Stimulated activated CD4-positive, alpha-beta T cell treated with anti-CD3 and anti-CD28 coated beads, Interleukin-1b, Interleukin-23, amount 100 ng/mL, for 4 hours (primary cell): ENCODE measurements around the gene KLK11.
"Not testable (repeated sequence)": the region's sequence is repeated elsewhere in the genome, so short reads cannot be mapped to it uniquely, and the experiment has no call there.

Experiments used
- DNase-seq, 2 donors: peaks; one replicate each; pipeline ENCODE4 v3.0.0-alpha.2; 2020; ENCODE audit warnings: low read depth in 2 of 2

KLK11 gene

GRCh38 chr19:51005248-51005647 lies 21.2 kb downstream of the KLK11 start:
- DNase-seq = no peak

- no peak for DNase-seq
Observed at GRCh38 chr19:51003316-51003715, 23.1 kb downstream of the KLK11 start.

GRCh38 chr19:51002542-51003311 lies 23.7 kb downstream of the KLK11 start:
- DNase-seq = no peak

GRCh38 chr19:51002089-51002532 lies 24.3 kb downstream of the KLK11 start:
- DNase-seq = no peak

- no peak for DNase-seq
Observed at GRCh38 chr19:51001515-51001914, 24.9 kb downstream of the KLK11 start, which contains the start of gene KLK8. Gene KLK8, minus strand, starts transcription at chr19:51001604. Its CDS starts 437 bp downstream, at chr19:51001167.

GRCh38 chr19:51000981-51001380 lies 25.4 kb downstream of the KLK11 start:
- DNase-seq = no peak

GRCh38 chr19:51000426-51000825 lies 26.0 kb downstream of the KLK11 start:
- DNase-seq = no peak

- DNase-seq = no peak
Observed at GRCh38 chr19:50998686-50999085, 27.7 kb downstream of the KLK11 start.

- no peak for DNase-seq
Observed at GRCh38 chr19:50998061-50998460, 28.4 kb downstream of the KLK11 start.

GRCh38 chr19:50994129-50994528 lies 32.3 kb downstream of the KLK11 start:
- DNase-seq = no peak

- DNase-seq = no peak
Observed at GRCh38 chr19:50992666-50993035, 33.8 kb downstream of the KLK11 start.

- not testable (repeated sequence) for DNase-seq
Observed at GRCh38 chr19:50984416-50984815, 42.0 kb downstream of the KLK11 start.

- no peak for DNase-seq
Observed at GRCh38 chr19:50983625-50984292, 42.7 kb downstream of the KLK11 start, which contains the start of gene KLK7. Gene KLK7, minus strand, starts transcription at chr19:50983917. Its CDS starts 1,518 bp downstream, at chr19:50982399.

GRCh38 chr19:50982186-50982585 lies 44.2 kb downstream of the KLK11 start:
- no peak for DNase-seq

- DNase-seq = no peak
Observed at GRCh38 chr19:50981587-50982146, 44.7 kb downstream of the KLK11 start.

GRCh38 chr19:50980208-50980607 lies 46.2 kb downstream of the KLK11 start:
- no peak for DNase-seq

- no peak for DNase-seq
Observed at GRCh38 chr19:50979758-50980157, 46.7 kb downstream of the KLK11 start.

GRCh38 chr19:50978772-50979390 lies 47.5 kb downstream of the KLK11 start:
- DNase-seq = no peak

- DNase-seq = no peak
Observed at GRCh38 chr19:50977626-50978025, 48.8 kb downstream of the KLK11 start.

- no peak for DNase-seq
Observed at GRCh38 chr19:50975766-50976165, 50.6 kb downstream of the KLK11 start.

GRCh38 chr19:50974702-50975556 lies 51.5 kb downstream of the KLK11 start:
- no peak for DNase-seq
